Endothelial cell (in vitro differentiated cells): ENCODE measurements around the gene KMT2B. TPM values are rescaled to one million over a fixed set of nuclear protein-coding genes. Genes with fewer than 3 reads are reported as not detected.
A peak's percentile ranks its signal among the peaks of the same experiment; 100 is the strongest.

Experiments used
- DNase-seq: peaks from one replicate; pipeline ENCODE4 v3.0.0; 2021; ENCODE audit warnings: low spot score
- H3K27ac Mint-ChIP-seq: one replicate; pipeline ENCODE4 v1.8.0; 2021; ENCODE audit warnings: mixed read lengths, inconsistent platforms; ENCODE audit not compliant: unreplicated experiment
- H3K27me3 Mint-ChIP-seq: one replicate; pipeline ENCODE4 v1.8.0; 2021; ENCODE audit warnings: mild to moderate bottlenecking, moderate library complexity, mixed read lengths, inconsistent platforms; ENCODE audit not compliant: unreplicated experiment
- H3K36me3 Mint-ChIP-seq: one replicate; pipeline ENCODE4 v1.8.0; 2021; ENCODE audit warnings: mild to moderate bottlenecking, low read depth, mixed read lengths, inconsistent platforms; ENCODE audit not compliant: unreplicated experiment
- H3K4me1 Mint-ChIP-seq: one replicate; pipeline ENCODE4 v1.8.0; 2021; ENCODE audit warnings: mild to moderate bottlenecking, mixed read lengths, inconsistent platforms; ENCODE audit not compliant: unreplicated experiment
- H3K4me3 Mint-ChIP-seq: one replicate; pipeline ENCODE4 v1.8.0; 2021; ENCODE audit warnings: mild to moderate bottlenecking, mixed read lengths, inconsistent platforms; ENCODE audit not compliant: unreplicated experiment
- H3K9me3 Mint-ChIP-seq: one replicate; pipeline ENCODE4 v1.8.0; 2021; ENCODE audit warnings: mixed read lengths, inconsistent platforms; ENCODE audit not compliant: unreplicated experiment
- CTCF ChIP-seq: fragments of 200-600 bp; sonication (generic); IDR thresholded peaks from one replicate; pipeline ENCODE4 v1.5.0; 2021; ENCODE audit warnings: antibody characterized with exemption; ENCODE audit not compliant: unreplicated experiment
- total RNA-seq: library from RNA; stranded (reverse); fragmentation: NEBNext Ultra II Directional; extraction: Animal tissue kit (Norgen Biotek cat#: 25700); gene quantifications from one replicate; pipeline ENCODE4 v1.2.1, GENCODE V29; 2021; ENCODE audit not compliant: unreplicated experiment

KMT2B gene
- total RNA-seq, 1 donor from 2014 or later: 51.7 TPM

DNA sequence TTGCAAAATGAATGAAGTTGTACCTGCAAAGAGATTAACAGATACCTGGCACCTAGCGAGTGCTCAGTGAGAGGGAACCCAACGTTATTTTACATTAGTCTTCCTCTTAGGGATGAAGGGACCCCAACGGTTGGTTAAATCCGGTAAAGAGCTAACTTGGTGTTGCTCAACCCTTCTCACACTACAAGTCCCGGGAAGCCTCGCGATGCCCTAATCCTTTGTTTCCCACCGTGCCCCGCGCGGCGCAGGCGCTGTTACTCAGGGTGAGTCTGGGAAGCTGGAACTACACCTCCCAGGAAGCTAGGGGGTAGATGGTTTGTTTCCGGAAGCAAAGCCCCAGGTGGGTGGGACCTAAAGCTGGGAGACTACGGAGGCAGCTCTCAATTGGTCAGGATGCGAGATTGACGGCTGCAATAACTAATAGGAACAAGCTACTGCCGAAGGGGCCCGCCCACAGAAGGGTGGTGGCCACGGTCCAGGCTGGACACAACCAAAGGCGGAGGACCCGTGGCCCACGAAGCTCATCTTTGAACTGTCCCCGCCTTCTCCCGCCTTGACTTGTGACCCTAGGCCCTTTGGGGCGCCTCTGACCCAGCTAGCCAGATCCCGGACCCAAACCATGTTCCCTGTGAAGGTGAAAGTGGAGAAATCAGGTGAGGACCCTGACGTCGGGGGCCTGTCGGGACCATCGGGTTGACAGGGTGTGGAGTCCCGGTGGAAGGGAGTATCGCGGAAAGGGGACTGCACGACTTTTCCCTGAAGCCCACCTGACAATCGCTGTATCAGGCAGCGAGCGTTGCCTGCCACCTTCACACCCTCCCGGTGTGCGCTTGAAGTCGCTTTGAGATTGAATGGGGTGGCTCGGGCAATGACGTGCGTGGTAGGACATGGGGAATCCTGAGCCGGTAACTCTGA lies 30.6 kb downstream of the KMT2B start, which contains the start of gene LIN37:
LIN37 (plus strand) TSS at position 471 of the 915 bp plus-strand sequence; CDS start at position 620, 149 bp downstream.
- H3K27me3 Mint-ChIP-seq: peaks cover 16% of the 10 kb centered on the region
- no peaks in the 10 kb centered on the region for H3K9me3 Mint-ChIP-seq
- DNase-seq: peak; percentile 96
- H3K36me3 Mint-ChIP-seq: peaks cover 7% of the 10 kb centered on the region
- peaks cover 31% of the 10 kb centered on the region for H3K4me1 Mint-ChIP-seq
- no peak for TF ChIP-seq CTCF
- H3K4me3 Mint-ChIP-seq: peak within 1 kb of the TSS; percentile 97
- H3K27ac Mint-ChIP-seq: peak within 1 kb of the TSS; percentile 73

DNA sequence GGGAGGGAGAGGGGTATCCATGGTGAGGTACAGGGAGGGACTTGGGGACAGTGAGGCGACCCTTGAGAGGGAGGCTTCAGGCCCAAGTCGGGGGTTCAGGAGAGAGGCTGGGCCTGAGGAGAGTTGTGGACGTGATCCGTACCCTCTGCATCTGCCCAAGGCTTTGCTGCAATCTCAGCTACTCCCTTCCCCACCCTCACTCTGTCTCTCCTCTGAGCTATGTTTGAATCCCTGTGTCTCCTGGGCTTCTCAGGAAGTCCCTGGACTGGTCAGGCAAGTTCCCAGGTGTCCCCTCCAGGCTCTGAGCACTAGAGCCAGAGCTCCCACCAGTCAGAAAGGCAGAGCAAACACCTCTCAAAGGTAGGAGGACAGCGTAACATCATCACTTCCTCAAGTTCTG lies 32.4 kb downstream of the KMT2B start:
- no peak for TF ChIP-seq CTCF
- H3K4me3 Mint-ChIP-seq: no peak overlapping the region
- H3K9me3 Mint-ChIP-seq: no peaks in the 10 kb centered on the region
- peaks cover 14% of the 10 kb centered on the region for H3K36me3 Mint-ChIP-seq
- no peak overlapping the region for H3K27ac Mint-ChIP-seq
- H3K4me1 Mint-ChIP-seq: peaks cover 26% of the 10 kb centered on the region
- no peak for DNase-seq
- peaks cover 18% of the 10 kb centered on the region for H3K27me3 Mint-ChIP-seq

- TF ChIP-seq CTCF: no peak
- H3K27ac Mint-ChIP-seq: no peak overlapping the region
- H3K4me3 Mint-ChIP-seq: no peak overlapping the region
- peaks cover 23% of the 10 kb centered on the region for H3K27me3 Mint-ChIP-seq
- H3K36me3 Mint-ChIP-seq: peaks cover 11% of the 10 kb centered on the region
- H3K4me1 Mint-ChIP-seq: peaks cover 24% of the 10 kb centered on the region
- no peaks in the 10 kb centered on the region for H3K9me3 Mint-ChIP-seq
- no peak for DNase-seq
These were observed 34.3 kb downstream of the KMT2B start for GRCh38 chr19:35751839-35752745.

- no peak for DNase-seq
- Mint-ChIP-seq H3K36me3 (peaks cover 8% of the 10 kb centered on the region), H3K9me3 (no peaks in the 10 kb centered on the region), H3K4me3 (no peak overlapping the region), H3K4me1 (peaks cover 21% of the 10 kb centered on the region), H3K27ac (no peak overlapping the region), H3K27me3 (peaks cover 20% of the 10 kb centered on the region)
- TF ChIP-seq CTCF: no peak
These were observed 35.0 kb downstream of the KMT2B start for GRCh38 chr19:35752746-35753350.
